GM08714 (cell line): ENCODE data around the gene NPHP4.
"Not testable (repeated sequence)": the region's sequence is repeated elsewhere in the genome, so short reads cannot be mapped to it uniquely, and the experiment has no call there.

Source experiments
- H3K4me3 ChIP-seq: fragments of 200-500 bp; sonication (Bioruptor generic); 2 replicates; pipeline ENCODE4 v1.5.1; 2014; ENCODE audit warnings: mild to moderate bottlenecking, low read length, inconsistent platforms
- ZNF274 ChIP-seq: IDR thresholded peaks from 2 replicates; pipeline ENCODE4 v1.6.1; 2012; ENCODE audit warnings: mild to moderate bottlenecking, low read depth, low read length

The NPHP4 gene

GRCh38 chr1:6029351-6029750, 37.1 kb upstream of the NPHP4 start:
- no peak overlapping the region for H3K4me3 ChIP-seq

GRCh38 chr1:6028042-6028850, 36.0 kb upstream of the NPHP4 start:
- peak overlapping the region; percentile 66; the same call in 1 of the 2 replicates for H3K4me3 ChIP-seq
- TF ChIP-seq ZNF274: no peak

More at GRCh38 chr1:6029351-6029750, 37.1 kb upstream of the NPHP4 start:
- no peak for TF ChIP-seq ZNF274

DNA sequence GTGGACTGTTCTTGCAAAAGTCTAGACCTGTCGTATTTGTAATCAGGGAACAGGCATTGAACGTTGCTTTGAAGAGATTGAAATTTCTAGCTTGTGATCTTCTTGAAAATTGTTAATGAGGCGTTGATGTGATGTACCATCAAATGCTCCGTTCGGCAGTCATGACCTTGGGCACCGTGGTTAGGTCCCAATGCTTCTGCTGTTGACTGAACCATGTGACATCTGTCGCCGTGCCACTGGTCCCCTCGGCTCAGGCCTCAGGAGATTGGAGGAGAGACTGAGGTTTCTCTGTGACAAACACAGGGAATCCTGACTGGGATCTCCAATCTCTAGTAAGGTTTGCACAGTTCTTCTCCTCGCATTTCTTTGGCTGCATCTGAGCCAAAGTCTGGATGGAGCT, 35.4 kb upstream of the NPHP4 start:
- no peak for TF ChIP-seq ZNF274
- peak overlapping the region; percentile 66; the same call in 1 of the 2 replicates for H3K4me3 ChIP-seq

GRCh38 chr1:6026095-6026809, 34.0 kb upstream of the NPHP4 start:
- peak overlapping the region; percentile 66; the same call in 1 of the 2 replicates for H3K4me3 ChIP-seq
- TF ChIP-seq ZNF274: no peak

DNA sequence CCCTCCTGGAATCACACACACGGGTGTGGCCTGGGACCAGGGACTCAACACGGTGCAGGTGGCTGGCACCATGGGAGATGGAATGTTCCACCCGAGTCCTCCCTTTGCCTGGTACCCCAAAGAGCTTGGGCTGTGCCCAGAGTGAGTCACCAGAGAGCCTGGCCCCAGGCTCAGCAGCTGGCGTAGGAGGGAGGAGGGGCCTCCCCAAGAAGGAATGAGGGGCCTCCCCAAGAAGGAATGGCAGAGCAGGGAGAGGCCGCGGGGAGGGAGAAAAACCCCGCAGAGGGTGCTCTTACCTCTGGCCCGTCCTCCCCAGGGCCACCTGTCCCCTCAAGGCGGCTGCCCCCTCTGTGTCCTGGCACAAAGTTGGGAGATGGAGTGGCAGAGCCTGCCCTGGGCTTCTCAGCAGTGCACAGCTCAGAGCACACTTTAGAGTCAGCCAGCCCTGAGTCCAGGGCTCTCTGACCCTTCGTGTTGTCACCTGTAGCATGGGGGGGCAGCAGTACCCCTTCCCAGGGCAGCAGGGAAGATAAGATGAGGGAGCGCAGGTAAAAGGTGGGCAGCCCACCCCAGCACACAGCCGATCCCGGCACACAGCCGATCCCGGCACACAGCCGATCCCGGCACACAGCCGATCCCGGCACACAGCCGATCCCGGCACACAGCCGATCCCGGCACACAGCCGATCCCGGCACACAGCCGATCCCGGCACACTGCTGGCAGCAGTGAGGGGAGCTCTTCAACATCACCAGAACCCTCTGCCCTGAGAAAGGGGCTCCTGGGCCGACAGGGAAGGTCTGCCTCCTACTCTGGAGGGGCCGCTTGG, 33.3 kb upstream of the NPHP4 start:
- H3K4me3 ChIP-seq: peak overlapping the region; percentile 66; the same call in 1 of the 2 replicates
- TF ChIP-seq ZNF274: no peak

GRCh38 chr1:6024376-6024775, 32.2 kb upstream of the NPHP4 start:
- no peak overlapping the region; the same call in 1 of the 2 replicates for H3K4me3 ChIP-seq
- no peak for TF ChIP-seq ZNF274

- H3K4me3 ChIP-seq: no peak overlapping the region
- TF ChIP-seq ZNF274: no peak
Measured at GRCh38 chr1:6023346-6023745, 31.1 kb upstream of the NPHP4 start.

- no peak for TF ChIP-seq ZNF274
- H3K4me3 ChIP-seq: no peak overlapping the region
Measured at GRCh38 chr1:6022193-6022592, 30.0 kb upstream of the NPHP4 start.

- no peak for TF ChIP-seq ZNF274
- no peak overlapping the region for H3K4me3 ChIP-seq
Measured at GRCh38 chr1:6019166-6019845, 27.1 kb upstream of the NPHP4 start.

GRCh38 chr1:6017654-6018053, 25.4 kb upstream of the NPHP4 start:
- H3K4me3 ChIP-seq: not testable (repeated sequence)

DNA sequence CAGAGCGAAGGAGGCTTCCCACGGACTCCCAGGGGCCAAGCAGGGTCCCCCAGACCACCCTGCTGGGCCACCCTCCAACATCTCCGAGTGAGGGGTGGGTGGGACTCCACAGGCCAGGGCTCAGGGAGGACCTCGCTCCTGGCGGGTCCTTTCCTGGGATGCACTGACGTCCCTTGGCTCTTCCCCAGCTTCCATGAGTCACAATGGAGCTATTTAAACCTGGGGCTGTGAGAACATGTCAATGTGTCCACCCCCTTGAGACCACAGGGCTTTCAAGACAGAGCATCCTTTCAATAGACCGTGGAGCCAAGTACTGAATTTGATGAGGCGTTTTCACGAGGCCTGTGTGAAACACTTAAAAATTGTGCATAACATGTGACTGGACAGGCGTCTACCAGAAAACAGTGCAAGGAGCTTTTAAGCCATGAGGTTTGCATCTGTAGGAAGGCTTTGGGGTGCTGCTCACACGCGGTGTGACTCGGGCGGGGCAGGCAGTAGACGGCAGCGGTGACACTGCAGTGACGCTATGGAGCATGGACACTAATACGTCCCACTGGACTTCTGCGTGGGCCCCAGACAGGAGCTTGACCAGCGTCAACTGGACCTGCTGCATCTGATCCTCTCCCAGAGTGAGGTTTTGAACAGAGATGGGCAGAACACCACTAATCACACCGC, 24.1 kb upstream of the NPHP4 start:
- H3K4me3 ChIP-seq: no peak overlapping the region
- no peak for TF ChIP-seq ZNF274

- no peak for TF ChIP-seq ZNF274
- H3K4me3 ChIP-seq: no peak overlapping the region
Measured at GRCh38 chr1:6014130-6014999, 22.1 kb upstream of the NPHP4 start.
